ENCODE data around the gene LDAH. TPM values are rescaled to one million over a fixed set of nuclear protein-coding genes. Genes with fewer than 3 reads are reported as not detected.

The LDAH gene
- polyA plus RNA-seq, 2 donors = 4.4 to 5.1 TPM

- no peak overlapping the region for H3K27ac ChIP-seq (ENCODE audit: low read depth in 2 of 2, low read length in 1 of 2)
- 72 to 80% methylated on average over 15 of the region's 15 CpGs for WGBS, 2 donors
Measured at GRCh38 chr2:20677301-20678085, 145.4 kb downstream of the LDAH start.

DNA sequence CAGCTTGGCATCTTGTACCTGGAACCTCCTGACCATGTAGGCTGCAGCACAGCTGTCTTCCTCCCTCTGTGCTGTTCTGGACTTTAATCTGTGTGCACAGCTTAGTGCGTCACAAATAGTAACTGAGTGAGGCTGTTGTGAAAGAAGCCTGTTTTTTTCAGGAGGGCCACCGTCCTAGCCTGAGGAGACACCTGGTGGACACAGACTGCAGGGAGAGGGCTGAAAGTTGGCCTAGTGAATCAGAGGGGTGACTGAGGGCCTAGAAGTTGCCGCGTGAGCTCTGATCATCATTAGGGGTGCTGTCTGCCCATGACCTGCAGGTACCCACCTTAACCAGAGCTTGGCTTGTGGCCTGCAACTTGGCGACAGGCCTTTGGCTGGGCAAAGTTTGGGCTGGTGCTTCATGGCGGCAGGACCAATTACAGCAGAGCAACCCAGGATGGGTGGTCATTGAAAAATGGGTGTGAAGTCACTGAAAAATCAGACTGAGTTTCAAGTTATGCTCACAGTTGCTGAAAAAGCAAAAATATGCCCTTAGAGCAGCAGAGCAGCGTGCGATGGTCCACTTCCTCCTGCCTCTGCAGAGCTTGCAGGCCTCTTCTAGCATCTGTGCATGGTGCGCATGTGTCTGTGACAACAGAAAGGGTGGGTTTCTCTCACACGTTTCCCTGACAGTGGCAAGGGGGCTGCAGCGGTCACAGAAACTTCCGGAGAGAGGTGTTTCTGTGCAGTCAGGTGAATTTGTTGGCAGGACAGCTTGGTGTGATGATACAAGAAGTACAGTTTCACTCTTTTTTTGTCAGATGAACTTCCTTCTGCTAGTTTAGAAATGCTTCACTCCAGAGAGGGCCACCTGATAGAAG is 146.3 kb downstream of the LDAH start:
- Histone ChIP-seq H3K36me3 (ENCODE audit: control insufficient read depth in 2 of 2, insufficient read depth in 2 of 2, low read length in 1 of 2) (peaks cover 0 to 2% of the 10 kb centered on the region in 2 donors), H3K4me1 (ENCODE audit: control insufficient read depth in 2 of 2, insufficient read depth in 2 of 2, low read length in 1 of 2) (peaks cover 0 to 8% of the 10 kb centered on the region in 2 donors), H3K9me3 (ENCODE audit: control insufficient read depth in 2 of 2, insufficient read depth in 1 of 2, low read depth in 1 of 2, low read length in 1 of 2) (peaks cover 0 to 2% of the 10 kb centered on the region in 2 donors), H3K4me3 (ENCODE audit: low read depth in 1 of 2, low read length in 2 of 2) (no peak overlapping the region), H3K27me3 (ENCODE audit: control insufficient read depth in 1 of 2, insufficient read depth in 2 of 2, low read length in 2 of 2) (peaks cover 0 to 4% of the 10 kb centered on the region in 2 donors), H3K27ac (ENCODE audit: low read depth in 2 of 2, low read length in 1 of 2) (no peak overlapping the region)
- 82 to 90% methylated on average over 12 of the region's 12 CpGs for WGBS, 2 donors

More at GRCh38 chr2:20677301-20678085, 145.4 kb downstream of the LDAH start:
- Histone ChIP-seq H3K4me3 (ENCODE audit: low read depth in 1 of 2, low read length in 2 of 2) (no peak overlapping the region), H3K27me3 (ENCODE audit: control insufficient read depth in 1 of 2, insufficient read depth in 2 of 2, low read length in 2 of 2) (peaks cover 0 to 1% of the 10 kb centered on the region in 2 donors), H3K9me3 (ENCODE audit: control insufficient read depth in 2 of 2, insufficient read depth in 1 of 2, low read depth in 1 of 2, low read length in 1 of 2) (peaks cover 0 to 2% of the 10 kb centered on the region in 2 donors), H3K4me1 (ENCODE audit: control insufficient read depth in 2 of 2, insufficient read depth in 2 of 2, low read length in 1 of 2) (peaks cover 0 to 8% of the 10 kb centered on the region in 2 donors), H3K36me3 (ENCODE audit: control insufficient read depth in 2 of 2, insufficient read depth in 2 of 2, low read length in 1 of 2) (peaks cover 0 to 6% of the 10 kb centered on the region in 2 donors)

GRCh38 chr2:20675701-20676352 is 147.1 kb downstream of the LDAH start:
- Histone ChIP-seq H3K36me3 (ENCODE audit: control insufficient read depth in 2 of 2, insufficient read depth in 2 of 2, low read length in 1 of 2) (peaks cover 0 to 2% of the 10 kb centered on the region in 2 donors), H3K9me3 (ENCODE audit: control insufficient read depth in 2 of 2, insufficient read depth in 1 of 2, low read depth in 1 of 2, low read length in 1 of 2) (peaks cover 0 to 6% of the 10 kb centered on the region in 2 donors), H3K27ac (ENCODE audit: low read depth in 2 of 2, low read length in 1 of 2) (peak overlapping the region in 1 of 2 donors; percentile 33), H3K27me3 (ENCODE audit: control insufficient read depth in 1 of 2, insufficient read depth in 2 of 2, low read length in 2 of 2) (peaks cover 0 to 11% of the 10 kb centered on the region in 2 donors), H3K4me1 (ENCODE audit: control insufficient read depth in 2 of 2, insufficient read depth in 2 of 2, low read length in 1 of 2) (peaks cover 0 to 15% of the 10 kb centered on the region in 2 donors), H3K4me3 (ENCODE audit: low read depth in 1 of 2, low read length in 2 of 2) (no peak overlapping the region)
- 42 to 52% methylated on average over 6 of the region's 6 CpGs for WGBS, 2 donors

DNA sequence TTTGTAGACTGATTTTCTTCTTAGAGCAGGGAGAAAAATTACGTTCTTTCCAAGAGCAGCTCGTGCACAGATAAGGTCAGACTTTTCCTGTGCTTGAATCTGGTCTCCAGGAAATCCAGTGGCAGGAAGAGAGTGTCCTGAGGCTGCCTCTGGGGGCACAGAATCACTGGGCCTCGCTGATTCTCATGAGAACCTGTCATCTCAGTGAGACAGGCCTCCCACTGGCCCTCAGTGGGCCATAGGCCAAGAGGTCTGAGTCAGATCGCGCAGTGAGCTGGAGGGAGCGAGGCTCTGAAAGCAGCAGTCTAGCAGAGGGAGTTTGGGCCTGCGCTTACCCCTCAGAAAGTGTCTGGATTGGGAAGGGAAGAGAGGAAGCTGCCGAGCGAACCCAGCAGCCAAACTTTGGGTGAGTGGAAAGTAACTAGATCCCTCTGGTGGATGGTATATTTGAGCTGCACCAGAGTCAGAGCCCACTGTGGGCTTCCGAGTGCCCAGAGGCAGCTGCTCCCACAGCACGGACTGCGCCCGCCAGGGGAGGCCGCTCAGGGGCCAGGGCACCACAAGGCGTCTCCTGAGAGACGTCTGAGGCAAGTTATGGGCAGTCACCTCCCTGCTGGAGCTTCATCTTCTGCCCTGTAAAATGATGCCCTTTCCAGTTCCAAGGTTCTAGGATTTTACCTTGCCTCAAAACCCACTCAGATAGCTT is 147.8 kb downstream of the LDAH start:
- H3K4me3 ChIP-seq (ENCODE audit: low read depth in 1 of 2, low read length in 2 of 2) = no peak overlapping the region
- 45 to 60% methylated on average over 16 of the region's 16 CpGs for WGBS, 2 donors
- peaks cover 0 to 2% of the 10 kb centered on the region in 2 donors for H3K36me3 ChIP-seq (ENCODE audit: control insufficient read depth in 2 of 2, insufficient read depth in 2 of 2, low read length in 1 of 2)
- peak overlapping the region; percentile 26 to 27 for H3K27ac ChIP-seq (ENCODE audit: low read depth in 2 of 2, low read length in 1 of 2)
- H3K9me3 ChIP-seq (ENCODE audit: control insufficient read depth in 2 of 2, insufficient read depth in 1 of 2, low read depth in 1 of 2, low read length in 1 of 2) = peaks cover under 1 to 9% of the 10 kb centered on the region in 2 donors
- H3K27me3 ChIP-seq (ENCODE audit: control insufficient read depth in 1 of 2, insufficient read depth in 2 of 2, low read length in 2 of 2) = peaks cover 0 to 17% of the 10 kb centered on the region in 2 donors
- H3K4me1 ChIP-seq (ENCODE audit: control insufficient read depth in 2 of 2, insufficient read depth in 2 of 2, low read length in 1 of 2) = peaks cover 0 to 17% of the 10 kb centered on the region in 2 donors

DNA sequence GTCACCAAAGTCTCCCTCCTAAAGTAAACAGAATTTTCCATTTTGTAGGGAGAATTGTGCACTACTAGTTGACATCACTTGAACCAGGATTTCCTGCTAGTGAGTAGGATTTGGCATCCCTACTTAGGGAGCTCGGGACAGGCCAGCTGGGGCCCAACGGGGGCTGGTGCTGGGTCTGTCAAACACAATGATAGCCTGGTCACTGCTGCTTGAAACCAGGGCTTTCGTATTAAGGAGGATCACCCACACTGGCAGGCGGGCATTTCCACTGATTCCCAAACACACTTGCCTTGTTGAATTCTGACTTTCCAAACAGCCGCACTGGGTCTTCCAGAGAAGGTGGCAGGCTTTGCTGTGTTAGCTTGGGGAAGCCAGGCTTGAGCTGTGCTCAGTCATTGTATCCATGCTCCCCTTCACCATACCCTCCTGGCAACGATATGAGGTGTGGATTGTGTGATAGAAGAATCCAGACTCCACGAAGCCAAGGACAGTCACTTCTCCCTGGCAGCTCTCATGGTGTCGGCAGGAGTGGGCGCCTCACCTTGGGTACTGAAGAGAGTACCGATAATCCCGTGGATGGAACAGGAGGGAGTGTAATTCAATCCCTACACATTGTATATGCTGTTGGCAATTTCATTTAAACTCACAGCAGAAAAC is 148.5 kb downstream of the LDAH start:
- Histone ChIP-seq H3K27me3 (ENCODE audit: control insufficient read depth in 1 of 2, insufficient read depth in 2 of 2, low read length in 2 of 2) (peaks cover 0 to 20% of the 10 kb centered on the region in 2 donors), H3K27ac (ENCODE audit: low read depth in 2 of 2, low read length in 1 of 2) (no peak overlapping the region), H3K4me3 (ENCODE audit: low read depth in 1 of 2, low read length in 2 of 2) (no peak overlapping the region), H3K36me3 (ENCODE audit: control insufficient read depth in 2 of 2, insufficient read depth in 2 of 2, low read length in 1 of 2) (peaks cover 0 to 2% of the 10 kb centered on the region in 2 donors), H3K9me3 (ENCODE audit: control insufficient read depth in 2 of 2, insufficient read depth in 1 of 2, low read depth in 1 of 2, low read length in 1 of 2) (peaks cover 6 to 9% of the 10 kb centered on the region in 2 donors), H3K4me1 (ENCODE audit: control insufficient read depth in 2 of 2, insufficient read depth in 2 of 2, low read length in 1 of 2) (peaks cover 0 to 17% of the 10 kb centered on the region in 2 donors)
- 76 to 79% methylated on average over 11 of the region's 11 CpGs for WGBS, 2 donors

GRCh38 chr2:20673686-20674308 is 149.1 kb downstream of the LDAH start:
- peaks cover 0 to 22% of the 10 kb centered on the region in 2 donors for H3K27me3 ChIP-seq (ENCODE audit: control insufficient read depth in 1 of 2, insufficient read depth in 2 of 2, low read length in 2 of 2)
- peaks cover 0 to 20% of the 10 kb centered on the region in 2 donors for H3K4me1 ChIP-seq (ENCODE audit: control insufficient read depth in 2 of 2, insufficient read depth in 2 of 2, low read length in 1 of 2)

DNA sequence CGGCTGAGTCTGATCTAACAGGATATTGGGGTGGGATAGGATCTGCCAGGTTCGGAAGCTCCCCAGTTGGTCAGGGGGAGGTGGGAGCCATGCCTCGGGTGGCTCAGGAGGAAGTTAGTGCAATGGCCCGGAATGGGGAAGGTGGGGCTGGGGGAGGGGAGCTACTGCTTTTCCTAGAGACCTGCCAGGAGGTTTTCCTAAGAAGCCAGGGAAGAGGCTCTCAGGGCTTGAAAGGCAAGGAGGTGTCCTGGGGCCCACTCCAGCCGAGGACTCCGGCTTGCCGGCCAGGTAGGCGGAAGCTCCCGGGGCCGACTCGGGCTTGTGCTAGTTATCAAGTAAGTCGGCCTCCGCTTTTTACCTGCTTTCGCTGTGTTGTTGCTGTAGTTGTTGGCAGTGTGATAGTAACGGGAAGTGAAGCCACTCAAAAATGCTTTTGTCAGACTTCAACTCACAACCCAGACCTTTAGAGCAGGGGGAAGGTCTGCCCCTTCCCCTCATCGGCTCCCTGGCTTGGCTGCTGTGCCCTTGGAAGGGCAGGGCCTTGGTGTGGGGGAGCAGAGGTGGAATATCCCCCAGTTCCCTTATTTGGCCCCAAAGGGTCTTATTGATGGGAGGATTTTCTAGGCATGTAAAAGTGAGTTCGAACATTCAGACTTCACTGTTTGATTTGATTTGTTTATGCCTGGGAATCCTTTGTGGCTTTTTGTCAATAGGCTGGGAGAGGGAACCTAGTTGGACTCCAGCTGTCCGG is 150.5 kb downstream of the LDAH start:
- Histone ChIP-seq H3K9me3 (ENCODE audit: control insufficient read depth in 2 of 2, insufficient read depth in 1 of 2, low read depth in 1 of 2, low read length in 1 of 2) (peaks cover 6 to 9% of the 10 kb centered on the region in 2 donors), H3K4me1 (ENCODE audit: control insufficient read depth in 2 of 2, insufficient read depth in 2 of 2, low read length in 1 of 2) (peaks cover 0 to 25% of the 10 kb centered on the region in 2 donors), H3K4me3 (ENCODE audit: low read depth in 1 of 2, low read length in 2 of 2) (no peak overlapping the region), H3K27me3 (ENCODE audit: control insufficient read depth in 1 of 2, insufficient read depth in 2 of 2, low read length in 2 of 2) (peaks cover 0 to 22% of the 10 kb centered on the region in 2 donors), H3K36me3 (ENCODE audit: control insufficient read depth in 2 of 2, insufficient read depth in 2 of 2, low read length in 1 of 2) (no peaks in the 10 kb centered on the region), H3K27ac (ENCODE audit: low read depth in 2 of 2, low read length in 1 of 2) (no peak overlapping the region)
- WGBS, 2 donors = 35 to 44% methylated on average over 18 of the region's 18 CpGs

More at GRCh38 chr2:20673686-20674308, 149.1 kb downstream of the LDAH start:
- H3K27ac ChIP-seq (ENCODE audit: low read depth in 2 of 2, low read length in 1 of 2) = no peak overlapping the region
- no peak overlapping the region for H3K4me3 ChIP-seq (ENCODE audit: low read depth in 1 of 2, low read length in 2 of 2)
- peaks cover 6 to 9% of the 10 kb centered on the region in 2 donors for H3K9me3 ChIP-seq (ENCODE audit: control insufficient read depth in 2 of 2, insufficient read depth in 1 of 2, low read depth in 1 of 2, low read length in 1 of 2)
- 73 to 77% methylated on average over 5 of the region's 5 CpGs for WGBS, 2 donors
- no peaks in the 10 kb centered on the region for H3K36me3 ChIP-seq (ENCODE audit: control insufficient read depth in 2 of 2, insufficient read depth in 2 of 2, low read length in 1 of 2)

GRCh38 chr2:20671736-20672080 is 151.2 kb downstream of the LDAH start:
- Histone ChIP-seq H3K27me3 (ENCODE audit: control insufficient read depth in 1 of 2, insufficient read depth in 2 of 2, low read length in 2 of 2) (peaks cover 0 to 23% of the 10 kb centered on the region in 2 donors), H3K27ac (ENCODE audit: low read depth in 2 of 2, low read length in 1 of 2) (no peak overlapping the region), H3K9me3 (ENCODE audit: control insufficient read depth in 2 of 2, insufficient read depth in 1 of 2, low read depth in 1 of 2, low read length in 1 of 2) (peaks cover 6 to 9% of the 10 kb centered on the region in 2 donors), H3K36me3 (ENCODE audit: control insufficient read depth in 2 of 2, insufficient read depth in 2 of 2, low read length in 1 of 2) (no peaks in the 10 kb centered on the region), H3K4me1 (ENCODE audit: control insufficient read depth in 2 of 2, insufficient read depth in 2 of 2, low read length in 1 of 2) (peaks cover 0 to 27% of the 10 kb centered on the region in 2 donors), H3K4me3 (ENCODE audit: low read depth in 1 of 2, low read length in 2 of 2) (no peak overlapping the region)
- WGBS, 2 donors = 13 to 20% methylated on average over 13 of the region's 13 CpGs

All from esophagus (tissue), 2 donors.